GM21619 (cell line): ENCODE measurements around the gene TSPAN5.

Experiments used
- ATAC-seq: cut with Tn5 transposase; IDR thresholded peaks from one replicate; pipeline ENCODE4 v1.9.1; 2021; ENCODE audit not compliant: unreplicated experiment

TSPAN5 gene

GRCh38 chr4:98522062-98522461 lies 136.3 kb downstream of the TSPAN5 start:
- no peak for ATAC-seq

GRCh38 chr4:98521486-98521885 lies 136.9 kb downstream of the TSPAN5 start:
- ATAC-seq, result no peak

- ATAC-seq, result no peak
Measured at GRCh38 chr4:98519268-98519977, 139.0 kb downstream of the TSPAN5 start.

GRCh38 chr4:98518559-98519267 lies 139.7 kb downstream of the TSPAN5 start:
- peak; percentile 96 for ATAC-seq

- no peak for ATAC-seq
Measured at GRCh38 chr4:98517218-98518021, 141.0 kb downstream of the TSPAN5 start.

GRCh38 chr4:98516441-98517217 lies 141.8 kb downstream of the TSPAN5 start:
- no peak for ATAC-seq

GRCh38 chr4:98516042-98516440 lies 142.4 kb downstream of the TSPAN5 start:
- no peak for ATAC-seq

- ATAC-seq, result no peak
Measured at GRCh38 chr4:98515470-98515809, 143.0 kb downstream of the TSPAN5 start.

- no peak for ATAC-seq
Measured at GRCh38 chr4:98514741-98515469, 143.5 kb downstream of the TSPAN5 start.

GRCh38 chr4:98512918-98513317 lies 145.5 kb downstream of the TSPAN5 start:
- ATAC-seq, result no peak

GRCh38 chr4:98510757-98511517 lies 147.5 kb downstream of the TSPAN5 start:
- no peak for ATAC-seq

- ATAC-seq, result no peak
Measured at GRCh38 chr4:98510340-98510739, 148.1 kb downstream of the TSPAN5 start.

- no peak for ATAC-seq
Measured at GRCh38 chr4:98509721-98510120, 148.7 kb downstream of the TSPAN5 start.

GRCh38 chr4:98508829-98509598 lies 149.4 kb downstream of the TSPAN5 start:
- ATAC-seq, result no peak

- no peak for ATAC-seq
Measured at GRCh38 chr4:98508248-98508647, 150.2 kb downstream of the TSPAN5 start.

GRCh38 chr4:98507299-98507698 lies 151.1 kb downstream of the TSPAN5 start:
- no peak for ATAC-seq

GRCh38 chr4:98506462-98507132 lies 151.8 kb downstream of the TSPAN5 start:
- ATAC-seq, result no peak

GRCh38 chr4:98505992-98506391 lies 152.4 kb downstream of the TSPAN5 start:
- ATAC-seq, result no peak
